Measurements from ENCODE around the gene GTF3C1.
"Not testable (repeated sequence)": the region's sequence is repeated elsewhere in the genome, so short reads cannot be mapped to it uniquely, and the experiment has no call there.

The GTF3C1 gene

GRCh38 chr16:27549746-27550581 lies at the start of gene GTF3C1, which contains the start of gene KATNIP:
Gene GTF3C1, minus strand, starts transcription at chr16:27549913. Its CDS starts 23 bp downstream, at chr16:27549890.
Gene KATNIP, plus strand, starts transcription at chr16:27550144. Its CDS starts 27 bp downstream, at chr16:27550171.
- peak; percentile 100 for DNase-seq

GRCh38 chr16:27598931-27599565 lies 49.3 kb upstream of the GTF3C1 start:
- DNase-seq: peak; percentile 43

- DNase-seq: no peak
Observed at GRCh38 chr16:27598220-27598619, 48.5 kb upstream of the GTF3C1 start.

GRCh38 chr16:27597361-27597760 lies 47.6 kb upstream of the GTF3C1 start:
- DNase-seq: no peak

GRCh38 chr16:27596411-27596810 lies 46.7 kb upstream of the GTF3C1 start:
- no peak for DNase-seq

GRCh38 chr16:27595993-27596392 lies 46.3 kb upstream of the GTF3C1 start:
- no peak for DNase-seq

- no peak for DNase-seq
Observed at GRCh38 chr16:27595475-27595874, 45.8 kb upstream of the GTF3C1 start.

GRCh38 chr16:27591837-27592236 lies 42.1 kb upstream of the GTF3C1 start:
- no peak for DNase-seq

- DNase-seq: no peak
Observed at GRCh38 chr16:27588057-27588456, 38.3 kb upstream of the GTF3C1 start.

- no peak for DNase-seq
Observed at GRCh38 chr16:27586711-27587110, 37.0 kb upstream of the GTF3C1 start.

- no peak for DNase-seq
Observed at GRCh38 chr16:27585200-27585599, 35.5 kb upstream of the GTF3C1 start.

GRCh38 chr16:27583634-27584033 lies 33.9 kb upstream of the GTF3C1 start:
- DNase-seq: no peak

- DNase-seq: no peak
Observed at GRCh38 chr16:27582883-27583282, 33.2 kb upstream of the GTF3C1 start.

- DNase-seq: no peak
Observed at GRCh38 chr16:27579087-27579980, 29.6 kb upstream of the GTF3C1 start.

- no peak for DNase-seq
Observed at GRCh38 chr16:27576729-27577128, 27.0 kb upstream of the GTF3C1 start.

GRCh38 chr16:27572711-27573110 lies 23.0 kb upstream of the GTF3C1 start:
- DNase-seq: peak; percentile 41

- DNase-seq: no peak
Observed at GRCh38 chr16:27571433-27572326, 22.0 kb upstream of the GTF3C1 start.

- DNase-seq: not testable (repeated sequence)
Observed at GRCh38 chr16:27570986-27571385, 21.3 kb upstream of the GTF3C1 start.

GRCh38 chr16:27568077-27568476 lies 18.4 kb upstream of the GTF3C1 start:
- no peak for DNase-seq

GRCh38 chr16:27566417-27566816 lies 16.7 kb upstream of the GTF3C1 start:
- no peak for DNase-seq

GRCh38 chr16:27564224-27564623 lies 14.5 kb upstream of the GTF3C1 start:
- DNase-seq: no peak

- no peak for DNase-seq
Observed at GRCh38 chr16:27561216-27561615, 11.5 kb upstream of the GTF3C1 start.
